HTR-8/SVneo (cell line): ENCODE results near the gene C15orf40.
"Not testable (repeated sequence)": the region's sequence is repeated elsewhere in the genome, so short reads cannot be mapped to it uniquely, and the experiment has no call there.

ENCODE experiments used
- DNase-seq: peaks from one replicate; pipeline ENCODE4 v3.0.0; 2011; ENCODE audit warnings: low spot score, mixed read lengths; ENCODE audit not compliant: insufficient read length
- FAIRE-seq: peaks from 2 replicates; lab custom pipeline; 2011; peaks lifted over from hg19 to GRCh38; lab: Jason Lieb, UNC

Gene C15orf40

GRCh38 chr15:83011271-83012075, at the start of gene C15orf40:
Gene C15orf40, minus strand, starts transcription at chr15:83011639. Its CDS starts 32 bp downstream, at chr15:83011607.
- peak; percentile 89 for DNase-seq
- no peak for FAIRE-seq

DNA sequence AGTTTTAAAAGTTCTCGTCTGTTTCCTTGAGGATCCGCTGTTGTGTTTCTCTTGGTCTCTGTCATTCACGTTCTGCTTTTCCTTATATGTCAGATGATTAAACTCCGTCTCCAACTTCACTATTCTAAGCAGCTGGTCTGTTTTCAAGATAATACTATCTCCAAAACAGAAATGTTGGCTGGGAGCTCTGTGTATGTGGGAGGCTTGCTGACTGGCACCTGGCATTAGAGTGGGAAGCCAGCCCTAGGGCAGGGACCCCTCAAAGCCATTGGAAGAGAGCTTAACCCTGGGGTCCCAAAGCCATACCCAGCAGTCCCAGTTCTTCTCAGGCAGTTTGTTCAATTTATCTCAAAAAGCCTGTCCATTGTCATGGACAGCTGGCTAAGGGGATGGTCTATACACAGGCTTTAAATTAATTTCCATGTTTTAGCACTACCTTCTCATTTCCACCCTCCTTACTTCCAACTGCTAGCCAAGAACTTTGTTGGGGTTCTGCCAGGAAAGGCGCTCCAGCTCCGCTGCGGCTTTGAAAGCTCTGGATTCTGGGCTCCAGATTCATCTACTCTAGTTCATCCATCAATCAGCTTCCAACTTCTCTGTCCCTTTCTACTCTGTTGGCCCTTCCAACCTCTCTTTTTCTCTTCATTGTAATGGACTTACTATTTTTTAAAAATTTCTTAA, 46.4 kb upstream of the C15orf40 start:
- DNase-seq (no peak), FAIRE-seq (no peak)

- DNase-seq (no peak), FAIRE-seq (no peak)
Measured at GRCh38 chr15:83057002-83057401, 45.6 kb upstream of the C15orf40 start.

DNA sequence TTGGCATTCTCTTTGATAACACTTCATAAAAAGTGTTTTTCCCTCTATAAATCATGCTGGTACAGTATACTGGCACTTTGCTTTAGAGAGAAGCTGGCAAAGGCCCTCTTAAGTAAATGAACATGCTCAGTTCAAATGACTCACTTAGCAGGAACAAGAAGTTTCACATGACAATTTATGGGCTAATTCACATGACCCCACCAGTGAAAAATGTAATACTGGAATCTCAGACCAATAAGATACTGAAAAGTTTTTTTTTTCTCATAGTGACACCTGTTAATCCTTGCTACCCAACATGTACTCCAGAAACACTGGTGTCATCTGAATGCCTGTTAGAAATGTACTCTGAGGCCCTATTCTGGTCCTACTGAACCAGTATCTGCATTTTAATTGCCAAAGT, 41.7 kb upstream of the C15orf40 start:
- DNase-seq (peak; percentile 27), FAIRE-seq (no peak)

DNA sequence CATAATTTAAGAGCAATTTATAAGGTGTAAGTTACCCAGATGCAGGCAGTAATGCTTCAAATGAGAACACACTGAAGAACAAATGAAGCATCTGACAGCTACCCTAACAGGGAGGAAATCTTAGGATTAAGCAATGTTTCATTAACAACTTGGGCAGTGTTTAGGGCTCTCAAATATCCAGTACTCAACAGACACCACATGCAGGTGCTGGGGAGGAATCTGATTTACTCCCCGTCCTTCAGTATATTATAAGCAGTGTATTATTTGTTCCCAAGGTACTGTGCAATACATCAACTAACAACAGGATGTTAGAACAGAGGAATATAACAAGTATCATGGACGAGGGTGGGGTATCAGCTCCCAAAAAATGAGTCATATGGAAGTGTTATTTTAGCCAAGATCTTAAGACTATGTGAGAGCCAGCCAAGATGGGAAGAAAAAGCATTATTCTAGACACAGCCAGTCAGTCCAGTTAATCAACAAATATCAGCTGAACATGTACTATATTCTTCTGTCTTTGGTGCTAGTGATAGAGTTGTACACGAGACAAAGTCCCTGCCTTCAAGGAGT, 35.2 kb upstream of the C15orf40 start:
- DNase-seq (no peak), FAIRE-seq (no peak)

GRCh38 chr15:83044156-83044555, 32.7 kb upstream of the C15orf40 start:
- FAIRE-seq (no peak), DNase-seq (no peak)

DNA sequence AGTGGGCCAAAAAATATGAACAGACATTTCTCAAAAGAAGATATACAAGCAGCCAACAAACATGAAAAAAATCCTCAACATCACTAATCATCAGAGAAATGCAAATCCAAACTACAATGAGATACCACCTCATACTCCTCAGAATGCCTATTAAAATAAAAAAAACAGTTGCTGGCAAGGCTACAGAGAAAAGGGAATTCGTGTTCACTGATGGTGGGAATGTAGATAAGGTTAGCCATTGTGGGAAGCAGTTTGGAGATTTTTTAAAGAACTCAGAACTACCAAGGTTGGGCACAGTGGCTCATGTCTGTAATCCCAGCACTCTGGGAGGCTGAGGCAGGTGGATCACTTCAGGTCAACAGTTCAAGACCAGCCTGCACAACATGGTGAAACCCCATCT, 27.8 kb upstream of the C15orf40 start:
- DNase-seq (no peak), FAIRE-seq (no peak)

- no peak for FAIRE-seq
Measured at GRCh38 chr15:83036253-83036652, 24.8 kb upstream of the C15orf40 start.

GRCh38 chr15:83031234-83031633, 19.8 kb upstream of the C15orf40 start:
- not testable (repeated sequence) for DNase-seq, FAIRE-seq

More at GRCh38 chr15:83036253-83036652, 24.8 kb upstream of the C15orf40 start:
- no peak for DNase-seq

GRCh38 chr15:83030021-83030420, 18.6 kb upstream of the C15orf40 start:
- DNase-seq (peak; percentile 82), FAIRE-seq (peak; percentile 48)

DNA sequence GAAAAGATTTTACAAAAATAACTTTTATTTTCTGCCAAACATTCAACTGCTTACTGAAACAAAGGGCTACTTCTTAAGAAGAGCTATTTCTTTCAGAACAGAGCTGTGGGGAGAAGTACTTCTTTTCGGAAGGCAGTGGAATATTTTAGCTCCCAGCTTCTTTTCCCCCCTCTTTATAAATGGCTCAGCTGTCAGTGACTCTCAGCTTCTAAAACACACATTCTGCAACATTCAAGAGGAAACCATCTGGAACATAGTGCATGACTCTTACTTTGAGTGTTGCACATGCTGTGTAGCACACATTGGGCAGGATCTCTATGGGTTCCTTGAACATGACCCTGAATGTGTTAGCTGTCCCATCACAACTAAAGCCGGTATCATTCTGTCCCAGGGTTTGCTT, 7.0 kb upstream of the C15orf40 start:
- DNase-seq (no peak), FAIRE-seq (no peak)

- DNase-seq, result no peak
- FAIRE-seq, result no peak
Measured at GRCh38 chr15:83016906-83017305, 5.5 kb upstream of the C15orf40 start.

DNA sequence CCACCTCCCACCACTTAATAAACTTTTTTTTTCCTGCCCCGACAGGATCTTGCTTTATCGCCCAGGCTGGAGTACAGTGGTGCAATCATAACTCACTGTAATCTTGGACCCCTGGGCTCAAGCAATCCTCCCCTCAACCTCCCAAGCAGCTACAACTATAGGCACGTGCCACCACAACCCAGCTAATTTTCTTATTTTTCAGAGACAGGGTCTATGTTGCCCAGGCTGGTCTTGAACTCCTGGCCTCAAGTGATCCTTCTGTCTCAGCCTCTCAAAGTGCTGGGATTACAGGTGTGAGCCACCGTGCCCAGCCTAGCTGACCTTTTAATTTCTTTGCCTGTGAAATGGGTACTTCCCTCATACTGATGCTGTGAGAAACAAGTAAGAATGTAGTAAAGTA, 3.9 kb upstream of the C15orf40 start:
- DNase-seq, result no peak
- FAIRE-seq, result no peak

- FAIRE-seq (no peak), DNase-seq (no peak)
Measured at GRCh38 chr15:83014205-83014653, 2.8 kb upstream of the C15orf40 start.

GRCh38 chr15:83012636-83013035, 1.2 kb upstream of the C15orf40 start:
- no peak for DNase-seq
- no peak for FAIRE-seq

GRCh38 chr15:83012076-83012426, 612 bp upstream of the C15orf40 start:
- FAIRE-seq (no peak), DNase-seq (no peak)

GRCh38 chr15:83010709-83011270, 649 bp downstream of the C15orf40 start:
- FAIRE-seq, result no peak
- peak; percentile 71 for DNase-seq

DNA sequence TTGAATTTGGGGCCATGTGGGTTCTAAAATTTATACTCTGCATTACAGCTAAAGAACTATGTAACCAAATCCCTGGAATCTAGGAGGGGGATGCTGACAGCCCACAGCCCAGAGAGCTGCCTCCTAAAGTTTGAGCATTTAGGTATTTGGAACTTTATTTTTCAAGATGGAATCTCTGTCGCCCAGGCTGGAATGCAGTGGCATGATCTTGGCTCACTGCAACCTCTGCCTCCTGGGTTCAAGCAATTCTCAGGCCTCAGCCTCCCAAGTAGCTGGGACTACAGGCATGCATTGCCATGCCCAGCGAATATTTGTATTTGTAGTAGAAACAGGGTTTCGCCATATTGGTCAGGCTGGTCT, 10.8 kb downstream of the C15orf40 start:
- FAIRE-seq, result not testable (repeated sequence)

DNA sequence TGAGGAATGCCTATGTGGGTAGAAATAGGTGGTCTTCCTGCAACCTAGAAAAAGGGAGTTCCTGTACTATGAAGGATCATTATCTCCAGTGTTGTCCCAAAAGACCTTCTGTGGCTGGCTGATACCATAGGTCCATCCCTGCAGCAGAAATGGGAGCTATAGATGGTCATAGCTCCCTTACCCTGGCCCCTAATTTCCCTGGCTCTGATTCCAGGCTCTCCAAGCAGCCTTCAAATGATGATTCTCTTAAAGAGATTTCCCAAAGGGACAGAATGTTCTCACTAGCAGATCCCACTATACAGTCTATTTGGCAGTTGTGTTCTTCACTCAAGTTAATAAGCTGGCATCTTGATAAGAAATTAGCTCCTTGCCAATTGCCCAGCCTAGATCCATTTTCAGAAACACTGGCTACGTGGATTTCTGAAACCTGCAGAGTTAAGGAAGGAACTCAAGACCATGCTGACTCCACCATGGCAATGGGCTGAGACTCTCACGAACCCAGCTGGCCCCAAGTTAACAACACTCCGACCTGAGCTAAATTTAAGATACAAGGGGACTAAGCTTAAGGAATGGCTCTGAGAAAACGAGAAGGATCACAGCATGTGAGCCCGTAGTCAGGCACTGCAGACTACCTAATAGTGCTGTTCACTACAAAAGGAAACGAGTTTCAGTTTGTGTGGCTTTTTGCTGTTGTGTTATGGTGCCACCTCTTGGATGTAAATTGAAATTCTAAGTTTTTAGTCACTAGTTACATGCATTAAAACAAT, 11.4 kb downstream of the C15orf40 start:
- no peak for FAIRE-seq

More for the DNA sequence above, 10.8 kb downstream of the C15orf40 start:
- DNase-seq, result not testable (repeated sequence)

GRCh38 chr15:82999426-82999825, 12.0 kb downstream of the C15orf40 start:
- DNase-seq (no peak), FAIRE-seq (no peak)

More for the DNA sequence above, 11.4 kb downstream of the C15orf40 start:
- peak; percentile 47 for DNase-seq
